Left cardiac atrium (tissue), 4 donors: ENCODE data around the gene ATF6B. TPM values are rescaled to one million over a fixed set of nuclear protein-coding genes. Genes with fewer than 3 reads are reported as not detected.

Source experiments
- ATAC-seq, 2 donors: fragments of 200-7000 bp; cut with Tn5 transposase; one replicate each; pipeline ENCODE4 v1.9.1; 2020; ENCODE audit warnings: mild to moderate bottlenecking in 2 of 2, moderate library complexity in 2 of 2
- DNase-seq: peaks from one replicate; pipeline ENCODE4 v3.0.0-alpha.2; 2020
- intact Hi-C, 2 donors: fragments of 100-400 bp; cut with DNase I; formaldehyde crosslinking; loops; one replicate each; pipeline versions ENCODE4 v1.14.1 to v1.15.1; 2022 to 2023
- total RNA-seq, 2 donors: library from RNA; stranded (reverse); fragmentation: NEBNext Ultra II Directional; extraction: Animal tissue kit (Norgen Biotek cat#: 25700); gene quantifications; one replicate each; pipeline ENCODE4 v1.2.1, GENCODE V29; 2021
- donor health status: DM: no; HTN: yes; CAD: no.
- donor health status: DM: no; HTN: yes; CAD: no; lungs with severe emphysema.
- donor health status: DM: yes; HTN: yes; CAD: no.
- donor health status: Dilated cardiomyopathy.

ATF6B gene
- total RNA-seq, 2 donors from 2014 or later = 35.4 to 36.2 TPM

GRCh38 chr6:32088487-32089049, 39.5 kb downstream of the ATF6B start:
- ATAC-seq = no peak
- intact Hi-C loops = no loop called here
- no peak for DNase-seq

DNA sequence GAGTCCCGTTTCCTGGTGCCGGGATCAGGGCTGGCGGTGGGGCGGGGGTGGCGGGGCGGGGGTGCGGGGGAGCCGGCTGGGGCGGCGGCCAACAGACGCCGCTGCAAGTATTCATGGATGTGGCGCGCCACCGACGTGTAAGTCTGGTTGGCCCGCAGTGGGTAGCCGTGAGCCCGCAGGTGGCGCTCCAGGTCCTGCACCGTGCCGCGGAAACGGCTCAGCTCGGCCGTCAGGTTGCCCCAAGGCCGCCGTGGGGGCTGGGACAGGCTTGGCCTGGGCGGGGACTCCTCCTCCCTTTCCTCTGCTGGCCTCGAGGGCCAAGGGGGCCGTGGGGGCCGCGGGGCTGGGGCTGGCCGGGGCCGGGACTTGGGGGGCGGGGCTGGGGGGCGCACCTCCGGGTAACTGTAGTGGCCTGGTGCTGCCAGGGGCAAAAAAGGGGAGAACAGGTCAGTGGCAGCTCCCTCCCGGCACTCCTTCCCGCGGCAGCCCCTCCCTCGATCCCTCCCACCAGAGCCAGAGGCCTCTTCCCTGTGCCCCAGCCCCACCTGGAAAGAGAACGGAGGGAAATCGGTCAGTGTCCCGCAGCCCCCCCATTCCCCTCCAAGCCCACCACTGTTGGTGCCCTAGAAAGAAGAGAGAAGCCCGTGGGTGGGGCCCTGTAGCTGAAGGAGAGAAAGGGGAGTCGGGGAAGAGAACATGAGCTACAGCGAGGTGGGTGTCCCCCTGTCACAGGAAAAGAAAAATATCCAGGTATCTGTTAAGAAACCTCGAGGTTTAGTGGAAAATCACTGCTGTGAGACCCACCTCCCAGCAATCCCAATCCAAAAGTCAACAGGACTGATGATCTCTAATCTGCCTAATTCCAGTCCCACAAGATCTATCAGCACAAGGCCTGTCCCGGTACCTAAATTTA, 40.2 kb downstream of the ATF6B start:
- ATAC-seq (peak; percentile 86 to 92), DNase-seq (peak; percentile 93)
- intact Hi-C loops = loop anchor here in 1 of 2 donors (2.0 kb wide), 1 partner anchor 67 kb away; the partner anchor contains the start of gene PPT2

DNA sequence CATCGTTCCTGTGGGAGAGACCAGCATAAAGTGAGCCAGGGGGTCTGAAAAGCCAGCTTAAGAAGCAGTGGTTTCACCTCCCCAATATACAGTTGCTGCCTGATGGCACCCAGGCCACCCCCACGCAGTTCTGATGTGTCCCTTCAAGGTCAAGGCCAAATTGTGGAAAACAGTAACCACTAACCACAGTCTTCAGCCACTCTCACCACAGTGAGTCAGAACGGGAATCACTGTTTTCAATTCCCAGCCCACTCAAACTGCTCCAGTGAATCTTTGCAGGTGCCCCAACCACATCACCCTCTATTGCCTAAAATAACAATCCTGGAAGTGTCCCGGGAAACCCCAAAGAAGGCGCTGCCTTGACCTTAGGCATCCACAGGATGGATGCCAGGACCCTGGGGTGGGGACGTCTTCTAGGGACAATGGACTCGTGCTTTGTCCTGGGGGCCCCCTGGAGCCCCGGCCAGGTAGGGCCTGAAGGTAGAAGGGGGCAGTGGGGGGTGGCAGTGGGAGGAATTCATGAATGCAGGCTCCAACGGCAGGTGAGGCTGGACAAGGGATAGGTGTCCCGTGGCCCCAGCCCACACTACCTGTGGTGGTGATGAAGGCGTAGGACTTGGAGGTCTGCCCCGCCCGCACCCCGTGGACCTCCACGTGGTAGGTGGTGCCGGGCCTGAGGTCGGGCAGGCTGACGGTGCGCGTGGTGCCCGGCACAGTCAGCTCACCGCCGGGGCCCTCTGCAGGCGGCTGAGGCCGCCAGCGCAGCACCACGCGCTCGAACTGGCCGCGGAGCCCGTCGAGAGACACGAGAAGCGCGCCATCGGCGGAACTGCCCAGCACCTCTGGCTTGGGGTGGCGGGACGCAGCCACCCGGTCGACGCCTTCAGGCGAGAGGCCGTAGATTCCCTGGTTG, 41.1 kb downstream of the ATF6B start:
- ATAC-seq (peak; percentile 16 to 23), DNase-seq (no peak)
- intact Hi-C loops = loop anchor here in 1 of 2 donors (2.0 kb wide), 1 partner anchor 68 kb away; the partner anchor contains the start of gene PPT2

DNA sequence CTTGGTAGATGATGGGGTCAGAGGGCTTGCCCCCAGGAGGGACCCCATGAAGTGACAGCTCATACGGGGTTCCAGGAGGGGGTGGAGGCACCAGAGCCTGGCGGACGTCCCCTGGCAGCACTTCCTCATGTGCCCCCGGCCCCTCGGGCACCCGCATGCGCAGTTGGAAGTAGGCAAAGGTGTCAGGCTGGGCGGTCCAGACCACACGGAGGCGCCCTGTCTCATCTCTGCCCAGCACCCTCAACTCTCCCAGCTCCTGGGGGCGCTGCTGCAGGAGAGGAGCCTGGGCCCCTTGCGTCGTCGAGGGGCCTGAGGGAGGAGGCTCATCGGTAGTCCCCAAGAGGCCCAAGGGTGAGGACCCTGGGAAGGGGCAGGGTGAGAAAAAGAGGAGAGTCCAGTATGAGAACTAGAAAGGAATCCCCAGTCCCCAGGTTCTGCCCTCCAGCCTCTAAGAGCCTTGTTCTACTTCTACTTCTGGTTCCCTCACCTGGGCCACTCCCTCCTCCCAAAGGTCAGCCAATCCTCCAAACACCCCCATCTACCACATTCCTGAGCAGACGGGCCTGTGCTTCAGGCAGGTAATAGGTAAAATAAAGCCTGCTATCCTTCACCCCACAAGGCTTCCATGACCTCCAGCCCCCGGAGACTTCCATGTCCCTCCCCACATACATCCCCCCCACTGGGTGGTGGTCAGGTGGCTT, 42.1 kb downstream of the ATF6B start:
- ATAC-seq (no peak), DNase-seq (no peak)
- intact Hi-C loops = loop anchor here in 1 of 2 donors (2.0 kb wide), 1 partner anchor 69 kb away; the partner anchor contains the start of gene PPT2

- intact Hi-C loops = no loop called here
- ATAC-seq (no peak), DNase-seq (no peak)
Measured at GRCh38 chr6:32084780-32085179, 43.3 kb downstream of the ATF6B start.

DNA sequence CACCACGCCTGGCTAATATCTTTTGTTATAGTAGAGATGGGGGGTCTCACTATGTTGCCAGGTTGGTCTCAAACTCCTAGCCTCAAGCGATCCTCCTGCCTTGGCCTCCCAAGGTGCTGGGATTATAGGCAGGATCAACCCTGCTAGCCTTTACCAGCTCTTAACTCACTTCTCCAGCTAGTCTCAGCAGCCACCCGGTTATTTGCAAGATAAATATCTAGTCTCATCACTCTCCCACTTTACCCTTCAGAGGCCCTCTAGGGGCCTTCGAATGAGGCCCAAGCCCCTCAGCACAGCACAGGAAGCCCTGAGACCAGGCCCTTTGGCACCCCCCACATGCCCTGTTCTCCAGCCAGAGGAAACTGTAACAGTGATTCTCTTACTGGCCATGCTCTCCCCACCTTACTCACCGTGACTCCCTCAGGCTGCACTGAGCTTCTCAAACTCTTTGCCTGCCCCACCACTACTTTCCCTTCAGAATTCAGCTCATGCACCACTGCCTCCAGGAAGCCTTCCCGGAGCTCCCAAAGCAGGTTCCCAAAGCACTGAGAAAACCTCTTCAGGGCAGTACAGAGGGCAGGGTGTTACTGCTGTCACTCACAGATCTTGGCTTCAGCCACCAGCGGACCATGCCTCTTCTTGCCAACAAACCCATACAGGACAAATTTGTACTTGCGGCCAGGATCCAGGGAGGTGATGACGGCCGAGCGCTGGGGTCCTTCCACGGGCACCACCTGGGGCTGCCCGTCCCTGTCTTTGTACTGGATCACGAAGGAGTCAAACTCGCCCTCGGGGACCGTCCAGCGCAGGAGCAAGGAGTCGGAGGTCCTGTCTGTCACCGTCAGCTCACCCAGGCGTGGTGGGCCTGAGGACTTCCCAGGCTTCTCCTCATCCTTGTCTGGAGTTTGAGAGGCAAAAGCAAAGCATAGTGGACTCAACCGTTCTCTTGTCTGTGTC, 44.0 kb downstream of the ATF6B start:
- intact Hi-C loops = no loop called here
- no peak for ATAC-seq
- DNase-seq = no peak

DNA sequence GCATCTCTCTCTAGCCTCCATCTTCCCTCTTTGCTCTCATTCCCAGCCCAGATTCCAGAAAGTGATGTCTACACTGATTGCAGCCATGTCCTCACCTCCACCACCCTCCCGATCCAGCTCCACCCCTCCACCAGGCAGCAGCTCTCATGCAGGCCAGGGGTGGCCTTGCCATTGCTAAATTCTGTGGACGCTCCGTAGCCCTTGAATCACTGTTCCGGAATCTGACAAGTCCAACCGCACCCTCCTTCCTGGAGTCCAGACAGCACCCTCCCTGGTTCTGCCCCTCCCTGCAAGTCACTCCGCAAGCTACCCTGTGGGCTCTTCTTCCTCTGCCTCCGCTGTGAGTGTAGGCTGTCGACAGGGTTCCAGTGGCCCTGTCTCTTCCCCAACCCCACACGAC, 45.1 kb downstream of the ATF6B start:
- DNase-seq = peak; percentile 82
- peak; percentile 19 to 67 for ATAC-seq
- intact Hi-C loops = no loop called here

DNA sequence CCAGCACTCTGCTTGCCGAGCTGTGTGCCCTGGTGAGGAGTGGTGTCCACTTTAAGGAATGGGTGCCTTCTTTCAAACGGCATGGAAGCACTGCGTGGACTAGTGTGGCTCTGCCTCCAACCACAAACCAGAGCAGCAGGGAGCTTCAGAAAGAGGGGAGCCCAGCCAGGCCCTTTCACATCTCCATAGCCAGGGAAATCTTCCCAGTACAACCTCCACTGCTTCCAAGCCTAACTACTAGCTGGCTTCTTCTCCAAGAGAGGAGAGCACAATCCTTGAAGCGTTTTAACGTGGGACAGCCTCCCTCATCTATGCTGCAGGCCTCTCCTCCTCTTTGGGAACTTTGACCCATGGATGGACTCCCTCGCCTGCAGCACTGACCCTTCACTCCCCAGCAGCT, 45.6 kb downstream of the ATF6B start:
- intact Hi-C loops = no loop called here
- peak in 1 of 2 donors; percentile 15 for ATAC-seq

GRCh38 chr6:32081168-32081990, 46.7 kb downstream of the ATF6B start:
- intact Hi-C loops = no loop called here
- peak; percentile 68 to 73 for ATAC-seq
- DNase-seq = peak; percentile 83

More for the DNA sequence above, 45.6 kb downstream of the ATF6B start:
- no peak for DNase-seq

GRCh38 chr6:32079566-32080290, 48.3 kb downstream of the ATF6B start:
- ATAC-seq (no peak), DNase-seq (no peak)
- intact Hi-C loops = no loop called here

- DNase-seq (no peak), ATAC-seq (peak; percentile 36 to 55)
- intact Hi-C loops = no loop called here
Measured at GRCh38 chr6:32076321-32076809, 51.7 kb downstream of the ATF6B start.

- intact Hi-C loops = no loop called here
- no peak for ATAC-seq
- no peak for DNase-seq
Measured at GRCh38 chr6:32075781-32076180, 52.3 kb downstream of the ATF6B start.

DNA sequence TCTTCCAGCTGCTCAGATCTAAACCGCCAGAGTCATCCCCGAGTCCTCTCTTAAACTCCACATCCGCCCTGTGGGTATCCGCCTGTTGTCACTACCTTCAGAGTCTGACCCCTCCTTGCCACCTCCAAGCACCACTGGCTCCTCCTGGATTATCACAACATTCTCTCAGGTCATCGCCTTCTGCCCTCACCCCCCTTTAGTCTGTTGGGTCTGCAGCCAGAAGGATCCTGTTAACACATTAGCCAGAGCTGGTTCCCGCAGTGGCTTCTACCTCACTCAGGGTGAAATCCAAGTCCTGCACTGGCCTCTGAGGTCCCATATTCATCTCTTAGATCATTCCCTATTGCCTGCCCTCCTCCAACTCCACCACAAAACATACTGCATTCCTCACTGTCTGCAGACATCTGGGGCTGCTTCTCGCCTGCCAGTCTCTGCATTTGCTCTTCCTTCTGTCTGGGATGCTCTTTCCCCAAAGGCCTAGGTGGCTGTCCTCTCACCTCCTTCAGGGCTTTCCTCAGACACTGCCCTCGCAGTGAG, 53.0 kb downstream of the ATF6B start:
- no peak for ATAC-seq
- no peak for DNase-seq
- intact Hi-C loops = no loop called here

DNA sequence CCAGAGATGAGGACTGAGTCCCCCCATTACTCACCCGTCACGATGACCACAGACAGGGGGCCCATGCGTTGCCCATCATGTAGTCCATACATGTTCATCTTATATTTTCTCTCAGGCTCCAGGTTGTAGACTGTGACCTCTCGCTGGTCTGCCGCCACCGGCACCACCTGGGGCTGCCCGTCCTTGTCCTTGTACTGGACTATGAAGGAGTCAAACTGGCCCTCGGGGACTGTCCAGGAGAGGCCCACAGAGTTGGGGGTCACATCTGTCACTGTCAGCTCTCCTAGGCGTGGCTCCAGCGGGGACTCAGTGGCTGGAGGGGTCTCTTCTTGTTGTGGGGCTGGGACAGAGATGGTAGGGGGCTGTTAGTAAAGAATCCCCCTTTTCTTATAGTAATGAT, 54.4 kb downstream of the ATF6B start:
- no peak for DNase-seq
- ATAC-seq = no peak
- intact Hi-C loops = no loop called here

GRCh38 chr6:32073101-32073500, 54.9 kb downstream of the ATF6B start:
- DNase-seq (no peak), ATAC-seq (no peak)
- intact Hi-C loops = no loop called here
